Measurements from ENCODE around the gene RAPSN.

RAPSN gene

GRCh38 chr11:47448566-47449427 lies at the start of gene RAPSN:
TSS of gene RAPSN (minus strand) at chr11:47449136. CDS start at chr11:47448964, 172 bp downstream.
- DNase-seq (ENCODE audit: low read depth in 1 of 2, low spot score in 1 of 2) = no peak

- no peak for DNase-seq (ENCODE audit: low read depth in 1 of 2, low spot score in 1 of 2)
Observed at GRCh38 chr11:47498149-47498548, 49.2 kb upstream of the RAPSN start.

- no peak for DNase-seq (ENCODE audit: low read depth in 1 of 2, low spot score in 1 of 2)
Observed at GRCh38 chr11:47496808-47497207, 47.9 kb upstream of the RAPSN start.

- no peak for DNase-seq (ENCODE audit: low read depth in 1 of 2, low spot score in 1 of 2)
Observed at GRCh38 chr11:47495856-47496217, 46.9 kb upstream of the RAPSN start.

GRCh38 chr11:47495011-47495855 lies 46.3 kb upstream of the RAPSN start:
- DNase-seq (ENCODE audit: low read depth in 1 of 2, low spot score in 1 of 2) = no peak

GRCh38 chr11:47489395-47489755 lies 40.4 kb upstream of the RAPSN start:
- no peak for DNase-seq (ENCODE audit: low read depth in 1 of 2, low spot score in 1 of 2)

- no peak for DNase-seq (ENCODE audit: low read depth in 1 of 2, low spot score in 1 of 2)
Observed at GRCh38 chr11:47488674-47489394, 39.9 kb upstream of the RAPSN start.

GRCh38 chr11:47488111-47488510 lies 39.2 kb upstream of the RAPSN start:
- no peak for DNase-seq (ENCODE audit: low read depth in 1 of 2, low spot score in 1 of 2)

GRCh38 chr11:47487421-47487820 lies 38.5 kb upstream of the RAPSN start:
- DNase-seq (ENCODE audit: low read depth in 1 of 2, low spot score in 1 of 2) = no peak

GRCh38 chr11:47485107-47485506 lies 36.2 kb upstream of the RAPSN start:
- no peak for DNase-seq (ENCODE audit: low read depth in 1 of 2, low spot score in 1 of 2)

- DNase-seq (ENCODE audit: low read depth in 1 of 2, low spot score in 1 of 2) = no peak
Observed at GRCh38 chr11:47483457-47483856, 34.5 kb upstream of the RAPSN start.

GRCh38 chr11:47480762-47481161 lies 31.8 kb upstream of the RAPSN start:
- no peak for DNase-seq (ENCODE audit: low read depth in 1 of 2, low spot score in 1 of 2)

GRCh38 chr11:47478651-47479329 lies 29.9 kb upstream of the RAPSN start:
- DNase-seq (ENCODE audit: low read depth in 1 of 2, low spot score in 1 of 2) = no peak

- DNase-seq (ENCODE audit: low read depth in 1 of 2, low spot score in 1 of 2) = no peak
Observed at GRCh38 chr11:47477753-47478152, 28.8 kb upstream of the RAPSN start.

GRCh38 chr11:47477323-47477722 lies 28.4 kb upstream of the RAPSN start:
- DNase-seq (ENCODE audit: low read depth in 1 of 2, low spot score in 1 of 2) = no peak

- no peak for DNase-seq (ENCODE audit: low read depth in 1 of 2, low spot score in 1 of 2)
Observed at GRCh38 chr11:47470671-47471070, 21.7 kb upstream of the RAPSN start.

- DNase-seq (ENCODE audit: low read depth in 1 of 2, low spot score in 1 of 2) = no peak
Observed at GRCh38 chr11:47469361-47470179, 20.6 kb upstream of the RAPSN start.

GRCh38 chr11:47468598-47469214 lies 19.8 kb upstream of the RAPSN start:
- DNase-seq (ENCODE audit: low read depth in 1 of 2, low spot score in 1 of 2) = no peak

- no peak for DNase-seq (ENCODE audit: low read depth in 1 of 2, low spot score in 1 of 2)
Observed at GRCh38 chr11:47467357-47467756, 18.4 kb upstream of the RAPSN start.

Data from activated T-helper 1 cell treated with anti-CD3 and anti-CD28 coated beads, Interleukin-2, amount 50 U/mL, for 16 hours (primary cell).